KMS-11 (cell line): ENCODE measurements around the gene TENM3.

Source experiments
- H2AFZ ChIP-seq: fragments of 200-600 bp; sonication (generic); 2 replicates; pipeline ENCODE4 v1.6.1; 2016; ENCODE audit warnings: antibody characterized with exemption, mixed run types, low read depth
- H3K27ac ChIP-seq: fragments of 200-600 bp; sonication (generic); 2 replicates; pipeline ENCODE4 v1.6.1; 2016; ENCODE audit warnings: mild to moderate bottlenecking, mixed run types
- H3K27me3 ChIP-seq: fragments of 200-600 bp; sonication (generic); 2 replicates; pipeline ENCODE4 v1.6.1; 2017; ENCODE audit warnings: mild to moderate bottlenecking, low read depth, mixed run types, moderate library complexity; ENCODE audit not compliant: insufficient read depth
- H3K36me3 ChIP-seq: fragments of 200-600 bp; sonication (generic); 2 replicates; pipeline ENCODE4 v1.6.1; 2017; ENCODE audit warnings: mild to moderate bottlenecking, mixed run types; ENCODE audit not compliant: insufficient read depth
- H3K4me1 ChIP-seq: fragments of 200-600 bp; sonication (generic); 2 replicates; pipeline ENCODE4 v1.6.1; 2016; ENCODE audit warnings: mild to moderate bottlenecking, low read depth, mixed run types; ENCODE audit not compliant: poor library complexity, severe bottlenecking
- H3K4me2 ChIP-seq: fragments of 200-600 bp; sonication (generic); 2 replicates; pipeline ENCODE4 v1.7.0; 2016; ENCODE audit warnings: mild to moderate bottlenecking, mixed run types
- H3K4me3 ChIP-seq: fragments of 200-600 bp; sonication (generic); IDR thresholded peaks from 2 replicates; pipeline ENCODE4 v1.6.1; 2017; ENCODE audit warnings: low read depth, low read length, mixed read lengths; ENCODE audit not compliant: insufficient read depth
- H3K79me2 ChIP-seq: fragments of 200-600 bp; sonication (generic); 2 replicates; pipeline ENCODE4 v1.6.1; 2016; ENCODE audit warnings: low read depth, mixed run types; ENCODE audit not compliant: insufficient read depth
- H3K9ac ChIP-seq: fragments of 200-600 bp; sonication (generic); 2 replicates; pipeline ENCODE4 v1.6.1; 2016; ENCODE audit warnings: mild to moderate bottlenecking, mixed run types
- H4K20me1 ChIP-seq: fragments of 200-600 bp; sonication (generic); 2 replicates; pipeline ENCODE4 v1.6.1; 2016; ENCODE audit warnings: mild to moderate bottlenecking, mixed run types; ENCODE audit not compliant: insufficient read depth
- CTCF ChIP-seq: fragments of 200-600 bp; sonication (generic); conservative IDR thresholded peaks from 2 replicates; pipeline ENCODE4 v1.6.1; 2017; ENCODE audit warnings: low read depth, mild to moderate bottlenecking, antibody characterized with exemption, low read length, moderate library complexity, mixed read lengths

The TENM3 gene

GRCh38 chr4:182741914-182742313 is 498.7 kb downstream of the TENM3 start:
- Histone ChIP-seq H3K9ac (no peak overlapping the region), H3K79me2 (no peaks in the 10 kb centered on the region), H3K27ac (no peak overlapping the region), H3K4me1 (peaks cover 5% of the 10 kb centered on the region), H4K20me1 (no peaks in the 10 kb centered on the region), H3K27me3 (no peaks in the 10 kb centered on the region), H3K4me3 (no peak overlapping the region), H3K4me2 (no peak overlapping the region), H2AFZ (no peak overlapping the region), H3K36me3 (no peaks in the 10 kb centered on the region)
- no peak for TF ChIP-seq CTCF

- no peak overlapping the region for H3K9ac ChIP-seq
Measured at GRCh38 chr4:182743815-182744214, 500.6 kb downstream of the TENM3 start.

GRCh38 chr4:182745237-182745636 is 502.0 kb downstream of the TENM3 start:
- Histone ChIP-seq H4K20me1 (no peaks in the 10 kb centered on the region), H3K4me1 (peaks cover 16% of the 10 kb centered on the region), H3K36me3 (no peaks in the 10 kb centered on the region), H3K27me3 (no peaks in the 10 kb centered on the region), H3K4me2 (no peak overlapping the region), H3K9ac (no peak overlapping the region), H3K79me2 (no peaks in the 10 kb centered on the region), H3K4me3 (no peak overlapping the region), H2AFZ (no peak overlapping the region), H3K27ac (no peak overlapping the region)
- no peak for TF ChIP-seq CTCF

More at GRCh38 chr4:182743815-182744214, 500.6 kb downstream of the TENM3 start:
- TF ChIP-seq CTCF: no peak
- no peak overlapping the region for H3K27ac ChIP-seq
- H4K20me1 ChIP-seq: no peaks in the 10 kb centered on the region
- peaks cover 5% of the 10 kb centered on the region for H3K4me1 ChIP-seq
- no peak overlapping the region for H2AFZ ChIP-seq
- H3K36me3 ChIP-seq: no peaks in the 10 kb centered on the region
- H3K4me2 ChIP-seq: no peak overlapping the region
- H3K79me2 ChIP-seq: no peaks in the 10 kb centered on the region
- no peak overlapping the region for H3K4me3 ChIP-seq
- no peaks in the 10 kb centered on the region for H3K27me3 ChIP-seq

GRCh38 chr4:182746876-182747275 is 503.7 kb downstream of the TENM3 start:
- Histone ChIP-seq H3K79me2 (no peaks in the 10 kb centered on the region), H2AFZ (no peak overlapping the region), H4K20me1 (no peaks in the 10 kb centered on the region), H3K9ac (no peak overlapping the region), H3K36me3 (no peaks in the 10 kb centered on the region), H3K27me3 (no peaks in the 10 kb centered on the region), H3K4me2 (no peak overlapping the region), H3K4me3 (no peak overlapping the region), H3K4me1 (peaks cover 17% of the 10 kb centered on the region), H3K27ac (no peak overlapping the region)
- no peak for TF ChIP-seq CTCF

GRCh38 chr4:182748283-182748682 is 505.1 kb downstream of the TENM3 start:
- Histone ChIP-seq H3K27ac (no peak overlapping the region), H3K4me1 (peaks cover 29% of the 10 kb centered on the region), H3K79me2 (no peaks in the 10 kb centered on the region), H3K27me3 (no peaks in the 10 kb centered on the region), H3K9ac (no peak overlapping the region), H3K36me3 (no peaks in the 10 kb centered on the region), H4K20me1 (no peaks in the 10 kb centered on the region), H3K4me2 (no peak overlapping the region), H2AFZ (no peak overlapping the region), H3K4me3 (no peak overlapping the region)
- no peak for TF ChIP-seq CTCF
